HG03095 (cell line): Measurements from ENCODE around the gene SDE2.

Experiments used
- ATAC-seq: cut with Tn5 transposase; IDR thresholded peaks from one replicate; pipeline ENCODE4 v1.9.1; 2021; ENCODE audit warnings: moderate library complexity; ENCODE audit not compliant: unreplicated experiment

The SDE2 gene

DNA sequence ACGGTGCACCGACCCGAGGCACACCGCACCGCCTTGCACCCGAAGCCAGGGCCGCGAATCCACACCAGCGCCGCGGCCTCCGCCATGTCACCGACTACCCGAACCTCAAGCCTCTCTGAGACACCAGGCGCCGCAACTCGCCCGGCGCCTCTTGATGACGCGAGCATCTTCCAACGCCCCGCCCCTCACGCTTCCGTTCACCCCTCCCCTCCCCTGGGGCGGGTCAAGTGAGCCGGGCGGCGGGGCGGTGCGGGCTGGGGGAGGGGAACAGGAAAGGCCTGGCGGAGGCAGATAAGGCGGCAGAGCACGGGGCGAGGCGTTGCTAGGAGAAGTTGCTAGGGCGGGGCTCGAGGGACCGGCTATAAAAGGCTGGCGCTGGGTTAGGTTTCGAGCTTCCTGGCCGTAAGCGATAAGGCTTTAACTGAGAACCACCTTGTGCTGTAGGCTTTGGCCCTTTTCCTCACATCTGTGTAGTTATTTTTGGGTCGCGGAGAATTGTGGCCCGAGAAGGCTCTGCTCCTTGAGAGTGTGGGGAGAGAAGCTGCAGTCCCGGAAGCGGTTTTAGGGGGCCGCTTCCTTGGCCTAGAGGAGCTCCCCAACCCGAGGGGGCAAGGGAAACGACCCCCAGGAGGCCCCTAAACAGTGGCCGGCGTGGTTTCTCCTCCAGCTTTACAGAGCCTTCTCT, at the start of gene SDE2:
TSS of gene SDE2 (minus strand) at position 117 of the 685 bp plus-strand sequence. CDS start at position 86, 31 bp downstream.
- ATAC-seq = peak; percentile 71

DNA sequence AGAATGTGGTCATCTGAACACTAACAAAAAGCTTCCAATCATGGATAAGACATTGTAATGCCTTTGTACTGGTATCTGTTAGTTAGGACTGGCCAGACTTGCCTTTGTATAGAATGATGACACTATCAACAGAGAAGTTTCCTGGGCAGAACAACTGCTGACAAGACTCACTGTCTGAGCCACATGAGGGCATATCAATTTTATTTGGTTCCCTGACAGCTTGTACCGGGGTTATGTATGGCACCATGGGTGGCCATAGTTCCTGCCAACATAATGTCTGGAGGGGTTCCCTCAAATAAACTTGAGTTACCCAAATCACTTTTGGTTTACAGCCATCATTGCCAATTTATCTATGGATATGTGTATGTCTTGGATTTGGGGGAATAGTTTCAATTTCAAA, 49.7 kb upstream of the SDE2 start:
- ATAC-seq = no peak

DNA sequence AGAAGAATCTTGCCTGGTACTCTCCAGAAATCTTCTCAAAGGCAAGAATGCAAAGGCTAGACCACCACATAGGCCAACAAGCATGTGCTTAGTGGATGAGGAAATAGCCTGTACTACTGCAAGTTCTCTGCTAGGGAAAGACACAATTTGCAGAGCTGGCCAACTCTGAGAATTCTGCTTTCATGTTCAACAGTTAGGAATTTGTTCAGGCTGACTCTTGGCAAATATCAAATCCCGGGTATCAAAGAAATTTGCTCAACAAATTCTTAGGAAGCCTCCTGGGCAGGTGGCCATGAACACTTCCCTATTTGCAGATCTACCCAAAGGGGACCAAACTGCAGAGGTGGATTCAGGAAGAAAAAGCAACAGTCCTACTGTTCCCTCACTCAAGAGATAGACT, 48.4 kb upstream of the SDE2 start:
- ATAC-seq = no peak

DNA sequence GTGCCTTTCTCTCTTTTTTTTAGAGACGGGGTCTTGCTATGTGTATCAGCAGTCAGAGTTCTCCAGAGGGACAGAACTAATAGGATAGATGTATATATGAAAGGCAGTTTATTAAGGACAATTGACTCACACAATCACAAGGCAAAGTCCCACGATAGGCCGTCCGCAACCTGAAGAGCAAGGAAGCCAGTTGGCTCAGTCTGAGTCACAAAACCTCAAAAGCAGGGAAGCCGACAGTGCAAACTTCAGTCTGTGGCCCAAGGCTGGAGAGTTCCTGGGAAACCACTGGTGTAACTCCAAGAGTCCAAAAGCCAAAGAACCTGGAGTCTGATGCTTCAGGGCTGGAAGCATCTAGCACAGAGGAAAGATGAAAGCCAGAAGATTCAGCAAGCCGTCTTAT, 47.1 kb upstream of the SDE2 start:
- ATAC-seq = no peak

DNA sequence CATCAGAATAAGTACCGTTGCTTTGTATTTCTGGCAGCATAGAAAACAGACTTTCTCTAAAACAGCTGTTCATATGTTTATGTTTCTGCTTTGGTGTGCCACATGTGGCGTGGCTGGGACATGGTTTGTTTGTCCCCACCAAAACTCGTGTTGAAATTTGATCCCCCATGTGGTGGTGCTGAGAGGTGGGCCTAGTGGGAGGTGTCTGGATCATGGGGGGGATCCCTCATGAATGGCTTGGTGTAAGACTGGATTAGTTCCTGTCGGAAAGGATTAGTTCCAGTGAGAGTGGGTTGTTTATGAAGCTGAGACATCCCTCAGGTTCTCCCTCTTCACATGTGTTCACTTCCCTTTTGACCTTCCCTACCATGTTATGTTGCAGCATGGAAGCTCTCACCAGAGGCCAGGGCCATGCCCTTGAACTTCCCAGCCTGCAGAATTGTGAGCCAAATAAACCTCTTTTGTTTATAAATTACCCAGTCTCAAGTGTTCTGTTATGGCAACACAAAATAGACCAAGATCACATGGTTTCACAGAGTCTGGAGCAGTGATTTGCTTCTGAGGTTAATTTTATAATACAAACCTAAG, 45.5 kb upstream of the SDE2 start:
- ATAC-seq = no peak

DNA sequence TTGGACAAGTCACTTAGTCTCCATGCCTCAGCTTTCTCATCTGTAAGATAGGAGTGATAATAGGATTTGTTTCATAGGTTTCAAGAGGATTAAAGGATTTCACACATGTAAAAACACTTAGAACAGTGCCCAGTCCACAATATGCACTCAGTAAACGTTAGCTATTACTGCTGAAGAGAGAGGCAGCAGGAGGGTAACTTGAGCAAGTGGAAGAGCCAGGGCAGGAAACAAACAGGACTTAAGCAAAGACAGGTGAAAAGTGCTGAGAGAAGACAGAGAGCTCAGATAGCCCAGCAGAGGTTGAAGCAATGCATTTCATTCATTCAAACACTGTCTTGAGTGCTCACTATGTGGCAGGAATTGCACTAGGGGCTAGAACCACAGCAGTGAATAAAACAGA, 42.3 kb upstream of the SDE2 start:
- ATAC-seq = no peak

DNA sequence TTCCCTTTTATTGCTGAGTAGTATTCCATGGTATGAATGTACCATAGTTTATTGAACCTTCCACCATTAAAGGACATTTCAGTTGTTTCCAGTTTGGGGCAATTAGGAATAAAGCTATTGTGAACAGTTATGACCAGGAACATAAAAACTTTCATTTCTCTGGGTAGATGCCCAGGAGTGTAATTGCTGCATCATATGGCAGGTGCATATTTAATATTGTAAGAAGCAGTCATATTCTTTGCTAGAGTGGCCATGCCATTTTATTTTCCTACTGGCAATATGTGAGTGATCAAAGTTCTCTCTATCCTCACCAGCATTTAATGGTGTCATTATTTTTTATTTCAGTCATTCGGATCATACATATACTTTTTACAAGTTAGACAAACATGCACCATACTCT, 39.5 kb upstream of the SDE2 start:
- ATAC-seq = no peak

DNA sequence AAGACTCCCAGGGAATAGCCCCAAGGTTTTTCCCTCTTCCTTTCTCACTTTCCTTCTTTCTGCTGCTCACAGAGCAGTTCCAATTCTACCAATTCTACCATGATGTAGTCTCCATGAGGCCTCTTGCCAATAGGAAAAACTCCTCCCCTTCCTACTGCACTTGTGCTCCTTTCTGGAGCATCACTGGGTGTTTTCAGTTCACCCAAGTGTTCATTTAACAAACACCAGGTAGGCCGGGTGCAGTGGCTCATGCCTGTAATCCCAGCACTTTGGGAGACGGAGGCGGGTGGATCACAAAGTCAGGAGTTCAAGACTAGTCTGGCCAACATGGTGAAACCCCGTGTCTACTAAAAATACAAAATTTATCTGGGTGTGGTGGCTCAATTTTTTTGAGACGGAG, 36.8 kb upstream of the SDE2 start:
- ATAC-seq = no peak

DNA sequence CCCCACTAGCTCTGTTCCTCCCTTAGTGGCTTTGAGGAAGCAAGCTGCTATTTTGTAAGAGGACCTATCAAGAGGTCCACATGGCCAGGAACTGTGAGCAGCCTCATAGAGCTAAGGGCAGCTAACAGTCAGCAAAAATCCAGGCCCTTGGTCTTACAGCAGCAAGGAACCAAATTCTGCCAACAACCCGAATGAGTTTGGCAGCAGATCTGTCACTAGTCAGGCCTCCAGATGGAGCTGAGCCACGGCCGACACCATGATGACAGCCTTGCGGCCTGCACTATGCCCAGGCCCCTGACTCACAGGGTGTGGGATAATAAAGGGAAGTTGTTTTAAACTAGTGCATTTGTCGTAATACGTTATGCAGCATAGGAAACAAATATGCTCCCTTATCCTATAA, 35.3 kb upstream of the SDE2 start:
- no peak for ATAC-seq

DNA sequence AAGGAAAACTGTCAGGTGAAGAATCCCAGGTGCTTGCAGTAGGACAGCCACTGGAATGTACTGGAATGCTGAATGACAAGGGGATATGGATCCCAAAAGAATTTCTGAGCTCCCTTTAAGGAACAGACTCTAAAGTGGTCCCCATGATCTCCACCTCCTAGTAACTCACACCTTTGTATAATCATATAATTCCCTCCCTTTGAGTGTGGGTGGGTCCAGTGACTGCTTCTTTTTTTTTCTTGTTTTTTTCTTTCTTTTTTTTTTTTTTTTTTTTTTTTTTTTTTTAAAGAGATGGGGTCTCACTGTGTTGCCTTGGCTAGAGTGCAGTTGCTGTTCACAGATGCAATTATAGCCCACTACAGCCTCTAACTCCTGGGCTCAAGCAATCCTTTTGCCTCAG, 34.8 kb upstream of the SDE2 start:
- ATAC-seq = no peak

DNA sequence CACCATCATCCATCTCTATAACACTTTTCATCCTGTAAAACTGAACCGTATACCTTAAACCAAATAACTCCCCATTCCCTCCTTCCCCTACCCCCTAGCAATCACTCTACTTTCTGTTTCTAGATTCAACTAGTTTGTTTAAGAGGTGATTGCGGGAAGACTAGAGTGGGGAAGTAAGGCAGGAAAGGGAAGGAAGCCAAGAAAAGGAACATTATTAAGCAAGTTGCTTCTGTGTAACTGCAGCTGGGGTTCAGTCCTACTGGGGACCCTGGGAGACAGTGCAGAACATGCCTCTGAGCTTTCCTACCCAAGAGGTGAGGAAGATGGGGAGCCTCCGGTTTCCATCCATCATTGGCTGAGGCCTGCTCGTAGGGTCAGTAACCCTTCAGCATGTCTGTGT, 34.4 kb upstream of the SDE2 start:
- no peak for ATAC-seq

DNA sequence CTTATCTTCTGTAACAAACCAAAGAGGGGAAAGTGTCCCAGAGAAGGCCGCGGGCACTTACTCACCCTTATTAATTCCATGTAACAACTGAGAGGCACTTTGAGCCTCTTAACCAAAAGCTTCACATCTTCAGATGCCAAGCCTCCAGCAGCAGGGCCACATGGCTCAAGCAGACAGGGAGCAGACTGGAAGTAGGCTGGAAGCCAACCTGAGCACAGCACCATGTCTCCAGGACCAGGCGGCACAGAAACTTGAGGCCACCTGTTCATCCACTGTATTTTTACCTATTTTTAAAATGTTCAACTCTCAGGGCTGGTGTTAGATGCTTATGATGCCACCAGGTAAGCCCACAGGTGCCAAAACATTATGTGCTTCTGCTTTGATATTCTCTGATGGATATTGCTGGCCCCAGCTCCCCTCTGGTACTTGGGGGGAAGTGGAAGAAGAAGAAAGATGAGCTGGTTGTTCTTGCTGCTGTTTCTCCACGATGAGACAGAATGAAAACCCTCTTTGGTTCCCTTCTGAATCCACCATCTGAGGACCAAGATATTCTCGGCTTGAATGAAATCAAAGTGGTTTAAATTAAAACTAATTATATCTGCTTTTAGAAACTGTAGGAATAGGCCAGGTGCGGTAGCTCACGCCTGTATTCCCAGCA, 30.6 kb upstream of the SDE2 start:
- ATAC-seq = no peak

DNA sequence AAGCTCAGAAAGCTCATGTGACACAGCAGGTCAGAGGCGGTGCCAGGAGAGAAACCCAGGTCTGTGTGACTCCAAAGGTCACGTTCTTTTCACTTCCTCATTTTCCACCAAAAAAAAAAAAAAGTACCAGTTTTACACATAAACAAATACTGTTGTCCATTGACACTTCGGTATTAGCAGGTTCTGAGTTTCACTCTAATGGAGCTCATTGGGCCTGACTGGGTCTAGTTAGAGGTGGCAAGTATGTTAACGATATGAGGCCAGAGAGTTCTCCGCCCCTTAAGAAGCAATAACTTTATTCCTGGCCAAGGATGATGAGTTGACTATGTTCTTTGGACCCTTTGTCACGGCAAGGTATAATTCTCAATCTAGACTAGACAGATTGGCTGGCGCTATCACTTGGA, 30.0 kb upstream of the SDE2 start:
- peak; percentile 81 for ATAC-seq

DNA sequence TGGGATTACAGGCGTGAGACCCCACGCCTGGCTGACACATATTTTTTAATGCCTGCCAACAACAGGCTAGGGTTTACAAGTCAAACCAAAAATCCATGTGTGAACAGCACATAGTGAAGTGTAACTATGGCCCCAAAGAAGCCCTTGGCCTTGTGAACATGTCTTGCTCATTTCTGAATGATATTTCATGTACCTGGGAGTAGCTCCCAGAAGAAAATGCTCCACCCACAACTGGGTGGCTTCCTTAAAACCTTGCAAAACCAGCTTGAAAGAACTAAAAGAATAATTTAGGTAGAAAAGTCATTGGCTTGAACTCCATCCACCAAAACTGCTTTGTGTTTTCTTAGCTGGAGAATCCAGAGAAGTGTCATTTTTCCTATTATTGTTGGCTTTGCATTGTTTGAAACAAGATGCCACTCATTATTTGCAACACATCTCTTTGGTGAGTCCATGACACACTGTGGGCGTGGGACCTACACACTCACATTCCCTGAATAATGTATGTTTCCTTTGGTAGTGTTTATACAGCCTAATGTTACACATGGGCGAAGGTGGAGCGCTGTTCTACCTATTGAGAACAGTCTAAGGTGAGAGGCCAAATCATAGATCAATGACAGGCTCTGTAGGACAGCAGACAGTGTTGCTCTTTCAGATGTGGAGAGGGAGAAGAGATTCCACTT, 28.5 kb upstream of the SDE2 start:
- ATAC-seq = no peak

DNA sequence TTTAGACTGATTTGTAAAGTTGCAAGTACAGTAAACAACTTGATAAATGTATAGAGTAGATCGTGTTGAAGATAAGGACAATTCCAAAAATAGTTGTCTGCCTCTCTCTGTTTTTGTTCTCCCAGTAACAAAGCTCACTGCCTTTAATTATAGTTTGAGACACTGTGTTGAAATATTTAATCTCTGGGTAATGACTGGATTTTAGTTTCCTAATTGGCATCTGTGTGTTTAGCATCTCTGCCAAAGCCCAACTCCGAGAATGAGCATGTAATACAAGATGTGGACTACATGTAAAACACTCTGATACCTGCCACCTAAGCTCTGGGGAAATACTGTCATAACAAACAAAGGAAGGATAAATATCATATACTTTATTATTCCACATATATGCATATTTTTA, 27.7 kb upstream of the SDE2 start:
- no peak for ATAC-seq

DNA sequence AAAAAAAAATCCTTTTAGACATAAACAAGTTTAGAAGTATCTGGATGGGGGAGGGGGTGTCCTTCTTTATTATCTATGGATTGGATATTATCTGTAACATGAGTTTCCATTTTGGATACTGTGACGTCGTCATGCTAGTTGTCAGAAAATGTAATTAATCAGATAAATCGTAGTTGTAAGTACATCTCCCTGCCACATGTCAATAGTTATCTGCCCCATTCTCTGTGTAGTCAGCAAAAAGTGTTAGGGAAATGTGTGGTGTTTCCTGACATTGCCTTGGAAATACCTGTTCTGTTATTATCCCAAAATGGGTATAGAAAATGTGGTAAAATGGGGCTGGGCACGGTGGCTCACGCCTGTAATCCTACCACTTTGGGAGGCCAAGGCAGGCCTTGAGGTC, 24.6 kb upstream of the SDE2 start:
- no peak for ATAC-seq

DNA sequence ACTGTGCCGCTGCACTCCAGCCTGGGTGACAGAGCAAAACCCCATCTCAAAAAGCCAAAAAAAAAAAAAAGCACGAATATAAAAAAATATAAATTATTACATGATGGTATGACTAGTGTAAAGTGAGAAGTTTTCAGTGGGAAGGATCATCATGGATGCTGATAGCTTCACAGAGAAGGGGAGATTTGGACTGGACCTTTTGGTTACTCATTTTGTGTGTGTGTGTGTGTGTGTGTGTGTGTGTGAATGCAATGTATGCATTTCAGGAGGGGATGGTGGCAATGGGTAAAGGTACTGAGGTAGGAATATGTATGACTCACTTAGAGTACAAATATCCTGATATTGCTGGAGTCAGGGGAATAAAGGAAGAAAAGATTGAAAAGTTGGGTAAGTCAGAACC, 22.7 kb upstream of the SDE2 start:
- ATAC-seq = no peak

DNA sequence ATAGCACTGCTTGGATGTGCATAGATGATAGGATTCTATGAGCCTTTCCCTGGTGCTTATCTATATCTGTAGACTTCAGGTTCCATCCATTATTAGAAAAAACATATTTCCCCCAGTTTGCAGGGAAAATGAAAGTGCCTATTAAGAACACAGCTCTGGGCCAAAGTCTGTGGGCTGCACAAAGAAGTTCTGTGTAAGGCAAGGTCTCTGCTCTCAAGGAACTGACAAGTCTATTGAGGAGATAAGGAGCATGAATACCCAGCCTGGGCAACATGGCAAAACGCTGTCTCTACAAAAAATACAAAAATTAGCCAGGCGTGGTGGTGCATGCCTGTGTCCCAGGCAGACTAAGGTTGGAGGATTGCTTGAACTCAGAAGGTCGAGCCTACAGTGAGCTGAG, 22.3 kb upstream of the SDE2 start:
- ATAC-seq = no peak

DNA sequence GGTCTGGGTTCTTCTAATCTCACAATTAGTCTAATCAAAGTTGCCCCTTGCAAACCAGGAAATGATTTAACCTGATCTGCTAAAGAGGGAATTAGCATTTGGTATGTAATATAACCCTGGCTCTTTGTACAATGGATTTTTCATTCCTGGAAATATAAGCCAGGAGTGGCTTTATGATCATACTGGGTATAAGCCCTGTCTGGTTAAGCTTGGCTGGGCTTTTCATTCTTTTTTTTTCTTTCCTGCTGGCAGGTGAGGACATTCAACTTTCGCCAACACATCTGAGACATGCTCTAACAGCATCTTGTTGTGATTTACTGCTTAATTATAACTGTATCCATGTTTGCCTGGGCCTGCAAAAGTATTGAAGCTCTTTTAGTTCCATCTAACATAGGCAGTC, 20.4 kb upstream of the SDE2 start:
- ATAC-seq = no peak

DNA sequence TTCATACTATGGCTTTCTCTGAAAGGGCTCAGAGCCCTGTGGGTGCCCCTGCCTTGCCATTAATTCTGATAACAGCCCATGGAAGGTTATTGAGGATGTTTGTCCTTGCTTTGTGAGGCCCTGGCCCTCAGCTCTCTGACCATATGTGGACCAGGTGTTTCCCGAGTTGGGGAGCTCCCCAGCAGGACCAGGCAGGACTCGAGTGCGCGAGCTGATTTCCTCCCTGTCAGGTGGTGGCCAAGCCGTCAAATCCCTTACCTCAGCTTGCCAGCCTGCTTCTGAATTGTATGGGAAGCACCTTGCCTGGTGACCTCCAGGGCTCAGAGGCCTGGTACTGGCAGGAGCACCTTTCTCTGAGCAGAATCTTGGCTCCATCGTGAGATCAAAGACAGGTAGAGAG, 17.9 kb upstream of the SDE2 start:
- ATAC-seq = no peak

DNA sequence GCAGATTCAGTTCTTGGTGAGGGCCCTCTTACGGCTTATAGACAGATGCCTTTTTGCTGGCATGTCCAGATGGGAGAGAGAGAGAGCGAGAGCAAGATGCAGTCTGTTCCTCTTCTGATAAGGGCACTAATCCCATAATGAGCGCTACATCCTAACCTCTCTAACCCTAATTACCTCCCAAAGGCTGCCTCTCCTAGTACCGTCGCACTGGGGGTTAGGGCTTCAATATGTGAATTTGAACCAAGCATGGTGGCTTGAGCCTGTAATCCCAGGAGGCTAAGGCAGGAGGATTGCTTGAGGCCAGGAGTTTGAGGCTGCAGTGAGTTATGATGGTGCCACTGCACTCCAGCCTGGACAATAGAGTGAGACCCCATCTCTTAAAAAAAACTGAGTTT, 10.5 kb upstream of the SDE2 start:
- ATAC-seq = no peak
